ENCODE data around the gene ASTN2. TPM values are rescaled to one million over a fixed set of nuclear protein-coding genes. Genes with fewer than 3 reads are reported as not detected.

ASTN2 gene
- total and polyA plus RNA-seq, 9 of the 15 experiments (the other 6 are each of a cell fraction or from before 2014, with no cell fraction given), result 0.56 to 3.5 (median 1.9) TPM

GRCh38 chr9:116464987-116465571 lies 949.8 kb downstream of the ASTN2 start (continued):
- TF ChIP-seq RREB1 (CRISPR knock-in tag; IDR thresholded peaks at IDR 0.05) (0 out of 2 replicates have a peak, but pooled peaks have one; percentile 33), TAF1 (IDR thresholded peaks at IDR 0.05; ENCODE audit: control insufficient read depth, extremely low read depth, insufficient read depth, low read length, severe bottlenecking) (peak; percentile 61), HMGN3 (IDR thresholded peaks at IDR 0.05; ENCODE audit: borderline replicate concordance, extremely low read depth, insufficient read length, low read depth, low read length) (peak; percentile 99), ZNF586 (CRISPR knock-in tag; conservative IDR thresholded peaks at IDR 0.05) (no peak), ZBTB11 (CRISPR knock-in tag; IDR thresholded peaks at IDR 0.05) (peak in 1 of 3 experiments; percentile 71; a peak in 1 of 6 replicates), PYGO2 (tag; IDR thresholded peaks at IDR 0.05) (peak; percentile 88), RBFOX2 (IDR thresholded peaks at IDR 0.05; ENCODE audit: low read depth, low read length) (peak; percentile 33; the same call in 1 of the 2 replicates), NR2C2 (CRISPR knock-in tag; IDR thresholded peaks at IDR 0.05) (no peak), NR2C2 (tag; IDR thresholded peaks at IDR 0.05) (peak; percentile 61), DEAF1 (CRISPR knock-in tag; IDR thresholded peaks at IDR 0.05) (0 out of 2 replicates have a peak, but pooled peaks have one; percentile 36), ZNF639 (CRISPR knock-in tag; conservative IDR thresholded peaks at IDR 0.05 in 1 of 2, IDR thresholded peaks at IDR 0.05 in 1 of 2) (peak in 1 of 2 experiments; percentile 96; a peak in 2 of 4 replicates), ZNF589 (CRISPR knock-in tag; IDR thresholded peaks at IDR 0.05; ENCODE audit: low read depth) (peak; percentile 97)

Data from K562 (cell line).